Measurements from ENCODE around the gene CSGALNACT2. TPM values are rescaled to one million over a fixed set of nuclear protein-coding genes. Genes with fewer than 3 reads are reported as not detected.
A peak's percentile ranks its signal among the peaks of the same experiment; 100 is the strongest.

CSGALNACT2 gene
- total and polyA plus RNA-seq, 7 donors = 10.2 to 33.1 (median 18.9) TPM

GRCh38 chr10:43196981-43197833 is 59.0 kb downstream of the CSGALNACT2 start:
- TF ChIP-seq CTCF (IDR thresholded peaks at IDR 0.05) = no peak
- WGBS, 3 donors = 92 to 94% (median 93%) methylated on average over 18 to 20 of the region's 20 CpGs
- H3K9me3 ChIP-seq = no peaks in the 10 kb centered on the region
- H3K27me3 ChIP-seq (ENCODE audit: insufficient read depth in 3 of 3, low read length in 2 of 3) = no peaks in the 10 kb centered on the region
- ATAC-seq (no peak), DNase-seq (peak in 1 of 2 donors; percentile 48)
- no peaks in the 10 kb centered on the region for H3K4me1 ChIP-seq
- no peaks in the 10 kb centered on the region for H3K36me3 ChIP-seq (ENCODE audit: insufficient read depth in 1 of 2, low read depth in 1 of 2)
- intact Hi-C loops (cut with DNase I) = no loop called here
- no peak overlapping the region for H3K4me3 ChIP-seq
- no peak overlapping the region for H3K27ac ChIP-seq

GRCh38 chr10:43197834-43198681 is 59.8 kb downstream of the CSGALNACT2 start:
- intact Hi-C loops (cut with DNase I) = no loop called here
- no peaks in the 10 kb centered on the region for H3K36me3 ChIP-seq (ENCODE audit: insufficient read depth in 1 of 2, low read depth in 1 of 2)
- H3K9me3 ChIP-seq = no peaks in the 10 kb centered on the region
- no peak overlapping the region for H3K4me3 ChIP-seq
- no peak for TF ChIP-seq CTCF (IDR thresholded peaks at IDR 0.05)
- ATAC-seq (no peak), DNase-seq (peak in 1 of 2 donors; percentile 36)
- no peaks in the 10 kb centered on the region for H3K27me3 ChIP-seq (ENCODE audit: insufficient read depth in 3 of 3, low read length in 2 of 3)
- WGBS, 3 donors = 74 to 82% (median 75%) methylated on average over 15 of the region's 15 CpGs
- H3K27ac ChIP-seq = no peak overlapping the region
- H3K4me1 ChIP-seq = no peaks in the 10 kb centered on the region

GRCh38 chr10:43198682-43199005 is 60.4 kb downstream of the CSGALNACT2 start:
- TF ChIP-seq CTCF (IDR thresholded peaks at IDR 0.05) = no peak
- no peaks in the 10 kb centered on the region for H3K27me3 ChIP-seq (ENCODE audit: insufficient read depth in 3 of 3, low read length in 2 of 3)
- ATAC-seq (no peak), DNase-seq (peak in 1 of 2 donors; percentile 37)
- no peak overlapping the region for H3K27ac ChIP-seq
- H3K4me1 ChIP-seq = no peaks in the 10 kb centered on the region
- no peaks in the 10 kb centered on the region for H3K9me3 ChIP-seq
- no peaks in the 10 kb centered on the region for H3K36me3 ChIP-seq (ENCODE audit: insufficient read depth in 1 of 2, low read depth in 1 of 2)
- 83 to 91% (median 86%) methylated on average over 10 of the region's 10 CpGs for WGBS, 3 donors
- no peak overlapping the region for H3K4me3 ChIP-seq
- intact Hi-C loops (cut with DNase I) = no loop called here

GRCh38 chr10:43199088-43199683 is 60.9 kb downstream of the CSGALNACT2 start:
- Histone ChIP-seq H3K4me1 (no peaks in the 10 kb centered on the region), H3K27me3 (ENCODE audit: insufficient read depth in 3 of 3, low read length in 2 of 3) (no peaks in the 10 kb centered on the region), H3K9me3 (no peaks in the 10 kb centered on the region), H3K27ac (no peak overlapping the region), H3K36me3 (ENCODE audit: insufficient read depth in 1 of 2, low read depth in 1 of 2) (no peaks in the 10 kb centered on the region), H3K4me3 (no peak overlapping the region)
- peak in 1 of 2 donors; percentile 44 for DNase-seq
- WGBS, 3 donors = 92 to 95% (median 95%) methylated on average over 16 of the region's 16 CpGs
- intact Hi-C loops (cut with DNase I) = no loop called here
- no peak for ATAC-seq
- no peak for TF ChIP-seq CTCF (IDR thresholded peaks at IDR 0.05)

Measured in psoas muscle (tissue), 8 donors.